NCI-H526 (cell line): ENCODE measurements around the gene TMEM132D.

ENCODE experiments used
- DNase-seq, 2 experiments: peaks; one replicate each; lab custom pipeline; 2025; lab: John Stamatoyannopoulos, UW

The TMEM132D gene

DNA sequence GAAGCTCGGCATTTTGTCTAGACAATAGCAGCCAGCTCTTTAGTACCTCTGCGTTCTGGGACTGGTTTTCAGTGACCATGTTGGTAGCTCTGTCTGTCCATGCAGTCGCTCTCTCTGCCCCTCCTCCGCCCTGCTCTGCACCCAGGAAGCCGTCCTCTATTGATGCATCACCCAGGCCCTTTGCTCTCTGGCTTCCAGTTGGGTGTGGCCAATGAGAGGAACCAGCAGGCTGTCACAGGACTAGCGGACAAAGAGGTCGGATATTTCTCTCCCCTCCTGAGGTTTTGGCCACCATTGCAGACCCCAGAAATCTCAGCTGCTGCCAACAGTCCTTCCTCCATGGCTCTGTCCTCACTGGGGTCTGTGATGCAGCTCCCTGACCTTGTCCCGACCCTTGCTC is 180.6 kb downstream of the TMEM132D start:
- DNase-seq, result no peak

DNA sequence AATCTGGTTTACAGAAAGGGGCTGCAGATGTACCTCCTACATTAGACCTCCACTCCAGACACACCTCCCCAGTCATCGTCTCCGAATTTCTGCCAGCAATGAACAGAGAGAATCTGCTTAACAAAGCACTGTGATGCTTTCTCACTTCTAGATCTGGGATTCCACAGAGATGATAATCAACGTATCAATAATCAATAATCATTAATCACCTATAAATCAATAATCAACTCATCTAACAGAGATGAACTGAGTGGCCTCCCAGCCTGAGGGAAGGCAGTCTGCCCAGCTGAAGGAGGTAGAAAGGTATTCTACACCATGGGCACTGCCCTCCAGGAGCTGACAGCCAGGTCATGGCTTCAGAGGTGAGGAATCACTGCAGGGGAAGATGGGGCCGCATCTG is 183.2 kb downstream of the TMEM132D start:
- no peak for DNase-seq

- no peak for DNase-seq
Measured at GRCh38 chr12:129719416-129719815, 184.4 kb downstream of the TMEM132D start.

GRCh38 chr12:129717438-129717837 is 186.4 kb downstream of the TMEM132D start:
- DNase-seq, result no peak

DNA sequence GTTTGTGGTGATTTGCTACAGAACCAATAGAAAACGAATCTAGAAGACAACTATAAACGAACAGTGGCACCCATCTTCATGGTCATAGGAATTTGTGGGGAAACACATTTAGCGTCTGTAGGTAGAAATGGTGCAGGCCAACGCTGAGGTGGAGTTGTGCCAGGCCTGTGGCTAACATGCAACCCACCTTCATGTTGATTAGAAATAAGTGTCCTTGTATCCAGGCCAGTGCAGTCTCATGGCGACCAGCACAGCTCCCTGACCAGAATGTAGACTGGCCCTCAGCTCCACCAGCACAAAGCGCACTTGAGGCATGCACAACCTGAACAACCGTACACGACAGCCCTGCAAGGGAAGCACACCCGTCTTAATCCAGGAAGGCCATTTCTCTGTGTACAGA is 187.0 kb downstream of the TMEM132D start:
- no peak for DNase-seq

- no peak for DNase-seq
Measured at GRCh38 chr12:129706716-129707115, 197.1 kb downstream of the TMEM132D start.

DNA sequence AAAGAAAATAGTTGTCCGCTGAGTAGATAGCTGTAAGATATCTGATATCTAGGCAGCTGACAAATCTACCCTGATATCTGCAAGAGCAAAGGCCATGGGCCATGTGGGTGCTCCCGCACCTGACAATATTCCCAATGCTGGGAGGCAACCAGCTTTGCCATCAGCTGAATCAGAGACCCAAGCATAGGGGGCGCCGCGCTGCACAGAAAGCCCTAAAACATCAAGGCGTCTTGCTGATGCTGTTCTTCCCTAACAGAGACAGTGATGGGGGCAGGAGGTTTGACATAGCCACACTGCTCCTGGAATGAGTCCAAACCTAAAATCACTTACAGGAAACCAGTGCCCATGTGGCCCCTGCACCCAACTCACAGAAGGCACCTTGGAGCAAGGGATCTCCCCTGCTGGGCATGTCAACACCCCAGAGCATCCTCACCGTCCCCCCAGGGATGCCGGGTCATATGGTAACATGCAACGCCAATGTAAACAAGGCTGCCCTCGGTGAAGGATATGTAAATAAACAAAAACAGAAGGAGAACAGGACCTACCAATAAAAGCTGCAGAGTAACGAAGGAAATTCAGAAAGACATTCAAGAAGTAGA is 199.5 kb downstream of the TMEM132D start:
- peak in 1 of 2 experiments; percentile 35 for DNase-seq

GRCh38 chr12:129701631-129702101 is 202.2 kb downstream of the TMEM132D start:
- DNase-seq, result no peak

DNA sequence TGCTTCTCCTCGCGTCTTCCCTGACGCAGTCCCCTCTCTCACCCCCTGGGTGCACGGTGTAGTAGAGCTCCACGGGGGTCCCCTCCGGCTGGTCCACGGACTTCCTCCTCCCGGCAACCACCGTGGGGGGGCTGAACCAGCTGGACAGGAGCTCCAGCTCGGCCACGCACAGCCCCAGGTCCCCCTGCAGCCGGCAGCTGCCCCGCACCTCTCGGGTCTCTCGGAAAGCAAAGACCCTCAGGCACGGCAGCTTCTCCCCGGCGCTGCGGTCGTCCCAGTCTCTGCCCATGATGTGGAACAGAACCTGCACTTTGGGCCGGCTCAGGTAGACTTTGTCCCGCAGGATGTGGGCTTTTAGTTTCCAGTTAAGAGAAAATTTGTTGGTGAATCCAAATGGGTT is 203.8 kb downstream of the TMEM132D start:
- DNase-seq, result no peak

DNA sequence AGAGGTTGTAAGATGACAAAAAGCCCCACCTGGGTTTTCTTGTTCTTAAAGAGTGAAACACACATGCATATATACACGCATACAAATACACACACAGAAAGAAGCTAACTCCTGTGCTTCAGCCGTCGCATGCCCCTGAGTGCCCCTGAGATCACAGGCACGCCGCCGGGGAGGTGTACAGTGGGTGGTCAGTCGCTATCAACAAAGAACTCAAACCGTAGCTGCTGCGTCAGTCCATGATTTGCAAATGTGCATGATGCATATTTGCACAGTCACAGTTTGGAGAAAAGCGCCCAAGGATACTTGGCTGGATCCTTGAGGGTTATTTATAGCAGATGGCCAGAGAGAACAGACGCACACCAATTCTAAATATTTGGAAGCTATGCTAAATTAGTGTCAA is 206.9 kb downstream of the TMEM132D start:
- peak in 1 of 2 experiments; percentile 34 for DNase-seq

DNA sequence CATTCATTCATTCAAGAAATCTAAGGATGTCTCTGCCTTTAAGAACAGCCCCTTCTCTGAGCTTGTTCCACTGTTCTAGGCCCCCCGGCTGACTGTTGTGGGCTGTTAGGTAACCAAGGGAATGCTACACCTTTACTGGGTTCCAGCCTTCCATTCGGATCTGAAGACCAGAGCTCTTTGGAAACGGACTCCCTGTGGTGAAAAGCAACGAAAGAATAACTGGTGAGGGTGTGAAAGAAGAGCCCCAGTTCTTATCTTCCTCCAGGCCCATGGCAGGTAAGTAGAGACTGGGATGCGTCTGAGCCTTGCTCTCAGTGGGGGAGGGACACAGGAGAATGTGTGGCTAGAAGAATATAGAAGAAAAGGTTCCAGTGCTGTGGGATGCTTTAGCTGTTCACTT is 207.4 kb downstream of the TMEM132D start:
- DNase-seq, result no peak

DNA sequence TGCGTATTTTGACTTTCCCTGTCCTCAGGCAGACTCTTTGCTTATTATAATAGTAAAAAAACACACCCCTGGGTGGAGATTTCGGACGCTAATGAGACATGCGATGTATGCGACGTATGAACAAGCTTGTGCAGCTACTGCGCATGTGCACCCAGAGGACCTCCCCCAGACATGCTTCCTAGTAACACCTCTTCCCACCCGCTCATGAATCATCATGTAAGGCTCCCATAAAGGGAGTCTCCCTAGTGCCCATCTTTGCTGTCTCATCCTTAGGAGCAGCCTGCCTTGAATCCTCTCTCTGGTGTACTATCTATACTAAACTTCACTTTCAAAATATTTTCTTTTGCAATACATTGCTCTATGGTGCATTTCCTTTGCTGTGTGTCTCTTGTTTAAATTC is 210.1 kb downstream of the TMEM132D start:
- no peak for DNase-seq

DNA sequence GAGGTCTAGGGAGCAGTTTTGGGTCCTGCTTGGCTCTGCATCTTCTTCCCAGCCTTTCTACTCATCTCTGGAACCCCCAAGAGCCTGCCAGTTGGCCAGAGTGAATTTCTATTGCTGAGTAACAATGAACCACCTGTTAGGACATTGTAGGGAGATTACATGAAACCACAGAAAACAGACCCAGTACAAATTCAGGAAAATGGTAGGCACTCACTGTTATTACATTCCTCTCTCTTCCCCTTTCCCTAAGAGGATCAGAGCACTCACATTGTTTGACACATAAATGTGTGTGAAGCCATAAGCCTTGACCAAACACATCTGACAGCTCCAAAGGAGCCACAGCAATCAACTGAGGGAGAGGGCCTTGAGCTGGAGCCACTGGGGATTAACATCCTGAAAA is 216.1 kb downstream of the TMEM132D start:
- DNase-seq, result no peak

DNA sequence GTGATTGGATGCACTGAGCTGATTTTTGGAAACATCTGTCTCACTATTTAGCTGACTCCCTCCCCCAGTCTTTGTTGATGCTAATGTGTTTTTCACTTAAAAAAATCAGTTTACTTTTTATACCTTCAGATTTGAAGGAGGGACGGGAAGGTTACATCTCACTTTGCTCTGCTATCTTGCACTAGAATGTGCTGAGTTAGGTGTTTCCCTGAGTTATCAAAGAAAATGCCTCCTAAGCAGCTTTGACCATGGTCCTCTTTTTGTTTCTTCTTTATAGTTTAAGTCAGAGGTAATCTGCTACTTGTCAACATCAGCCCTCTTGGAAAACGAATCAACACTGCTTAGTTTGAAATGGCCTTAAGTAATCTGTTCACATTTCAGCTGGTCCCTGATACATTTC is 222.0 kb downstream of the TMEM132D start:
- no peak for DNase-seq

- no peak for DNase-seq
Measured at GRCh38 chr12:129681151-129681550, 222.7 kb downstream of the TMEM132D start.

- no peak for DNase-seq
Measured at GRCh38 chr12:129676411-129676810, 227.4 kb downstream of the TMEM132D start.

DNA sequence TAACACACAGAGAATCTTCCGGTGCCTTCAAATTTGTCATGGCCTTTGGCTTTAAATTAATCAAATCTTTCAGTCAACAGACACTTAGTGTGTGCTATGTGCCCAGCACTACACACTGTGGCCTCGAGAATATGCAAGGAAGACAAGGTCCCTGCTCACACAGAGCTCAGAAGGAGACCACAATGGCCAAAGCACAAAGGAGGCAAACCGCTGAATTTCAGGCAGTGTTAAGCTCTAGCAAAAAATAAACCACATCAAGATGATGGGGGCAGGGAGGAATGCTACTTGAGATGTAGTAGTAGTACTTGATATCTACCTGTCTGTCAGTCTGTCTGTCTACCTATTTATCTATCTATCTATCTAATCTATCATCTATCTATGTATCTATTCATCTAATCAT is 227.9 kb downstream of the TMEM132D start:
- DNase-seq, result no peak

GRCh38 chr12:129675496-129675895 is 228.3 kb downstream of the TMEM132D start:
- DNase-seq, result no peak

GRCh38 chr12:129673806-129674205 is 230.0 kb downstream of the TMEM132D start:
- no peak for DNase-seq

GRCh38 chr12:129672110-129672509 is 231.7 kb downstream of the TMEM132D start:
- no peak for DNase-seq

DNA sequence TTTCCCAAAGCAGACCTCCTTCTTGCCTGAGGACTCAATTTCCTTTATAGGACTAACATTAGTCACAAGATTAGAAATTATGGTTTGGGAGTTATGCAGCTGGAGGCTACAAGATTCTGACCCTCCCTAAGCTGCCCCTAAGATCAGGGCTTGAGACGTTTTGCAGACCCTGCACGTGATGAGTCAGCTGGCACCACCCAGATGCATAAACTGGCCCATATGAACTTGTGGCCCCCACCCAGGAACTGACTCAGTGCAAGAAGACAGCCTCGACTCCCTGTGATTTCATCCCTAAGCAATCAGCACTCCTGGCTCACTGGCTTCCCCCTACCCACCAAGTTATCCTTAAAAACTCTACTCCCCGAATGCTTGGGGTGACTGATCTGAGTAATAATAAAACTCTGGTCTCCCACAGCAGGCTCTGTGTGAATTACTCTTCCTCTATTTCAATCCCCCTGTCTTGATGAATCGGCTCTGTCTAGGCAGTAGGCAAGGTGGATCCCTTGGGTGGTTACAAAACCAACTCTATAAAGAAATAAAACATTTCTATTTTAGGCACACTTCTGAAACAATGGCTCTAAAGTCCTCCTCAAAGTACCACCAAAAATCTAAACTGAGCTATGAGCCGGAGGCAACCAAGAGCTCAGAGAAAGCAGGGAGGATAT is 233.4 kb downstream of the TMEM132D start:
- no peak for DNase-seq

- no peak for DNase-seq
Measured at GRCh38 chr12:129665414-129665813, 238.4 kb downstream of the TMEM132D start.

DNA sequence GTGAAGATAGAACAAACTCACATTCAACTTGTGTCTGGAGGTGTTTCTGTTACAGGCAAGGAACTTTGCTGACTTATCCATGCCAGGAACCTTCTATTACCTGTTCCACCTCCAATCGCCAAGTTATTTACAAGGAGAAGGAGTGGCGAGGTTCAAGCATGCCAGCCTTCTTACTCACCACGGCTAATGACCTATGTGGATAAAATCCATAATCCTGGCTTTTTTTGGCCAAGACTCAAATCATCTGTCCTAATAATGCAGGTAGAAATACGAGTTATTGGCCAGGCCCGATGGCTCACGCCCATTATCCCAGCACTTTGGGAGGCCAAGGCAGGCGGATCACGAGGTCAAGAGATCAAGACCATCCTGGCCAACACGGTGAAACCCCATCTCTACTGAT is 241.6 kb downstream of the TMEM132D start:
- no peak for DNase-seq

- DNase-seq, result no peak
Measured at GRCh38 chr12:129660946-129661345, 242.9 kb downstream of the TMEM132D start.
